ENCODE measurements around the gene APEH.

- TF ChIP-seq CTCF (IDR thresholded peaks at IDR 0.05): no peak
- no peak for TF ChIP-seq MAX (IDR thresholded peaks at IDR 0.05)
- no peak for TF ChIP-seq RCOR1 (IDR thresholded peaks at IDR 0.05; ENCODE audit: low read depth, low read length)
- TF ChIP-seq POLR2A (IDR thresholded peaks at IDR 0.05; ENCODE audit: low read length): no peak
- TF ChIP-seq POLR2AphosphoS2 (conservative IDR thresholded peaks at IDR 0.05; ENCODE audit: low read length): no peak
- no peak for TF ChIP-seq MYC (IDR thresholded peaks at IDR 0.05; ENCODE audit: borderline replicate concordance, low read length)
- TF ChIP-seq HDAC2 (IDR thresholded peaks at IDR 0.05): no peak
Observed at GRCh38 chr3:49662720-49663413, 11.3 kb upstream of the APEH start.

Measured in A549 (cell line).